ENCODE data around the gene NPIPA3. TPM values are rescaled to one million over a fixed set of nuclear protein-coding genes. Genes with fewer than 3 reads are reported as not detected.
"Not testable (repeated sequence)": the region's sequence is repeated elsewhere in the genome, so short reads cannot be mapped to it uniquely, and the experiment has no call there.

Gene NPIPA3
- total RNA-seq, 4 donors from 2014 or later = 0.87 to 2.3 (median 1.2) TPM; not detected in 1

DNA sequence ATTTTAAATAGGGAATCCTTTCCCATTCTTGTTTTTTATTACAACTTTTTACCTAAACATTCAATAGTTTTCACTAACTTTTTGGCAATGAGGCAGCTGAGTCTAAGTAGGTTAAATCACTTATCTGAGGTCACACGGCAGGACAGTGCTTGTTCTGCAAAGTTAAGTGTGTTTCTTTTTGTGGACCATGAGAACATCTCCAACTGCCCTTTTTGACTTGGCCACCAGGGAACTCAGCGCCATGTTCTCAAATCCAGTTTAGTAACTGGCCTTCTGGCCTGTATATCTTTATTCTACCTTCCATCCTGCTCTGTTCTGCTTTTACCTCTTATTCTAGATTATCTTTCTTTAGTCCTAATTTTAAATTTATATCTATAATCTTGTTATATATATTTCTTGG, 70.4 kb downstream of the NPIPA3 start:
- not testable (repeated sequence) for H3K36me3 ChIP-seq; H3K27ac ChIP-seq; DNase-seq (ENCODE audit: low spot score in 2 of 2); H3K4me3 ChIP-seq; H3K27me3 ChIP-seq; H3K4me1 ChIP-seq; H3K9me3 ChIP-seq
- WGBS, 2 donors = no CpG with 5 or more reads among the region's 2 CpGs

GRCh38 chr16:14775624-14776023, 72.4 kb downstream of the NPIPA3 start:
- not testable (repeated sequence) for H3K4me3 ChIP-seq; H3K9me3 ChIP-seq; H3K36me3 ChIP-seq; H3K27ac ChIP-seq; DNase-seq (ENCODE audit: low spot score in 2 of 2); H3K4me1 ChIP-seq; H3K27me3 ChIP-seq
- WGBS, 2 donors = no CpG with 5 or more reads among the region's 2 CpGs

Other genes starting within 250 kb of the NPIPA3 start
- gene PARN, start 73.2 kb upstream of the NPIPA3 start, total RNA-seq = 10 to 100 TPM; 36.5 to 49.8 (median 40.6) TPM
- gene BFAR, start 70.5 kb upstream of the NPIPA3 start, total RNA-seq = 10 to 100 TPM; 64.5 to 78.3 (median 71.9) TPM
- gene PLA2G10, start 9.1 kb upstream of the NPIPA3 start, total RNA-seq = not detected
- 1 to 10 TPM in 2 of 4 donors, under 1 TPM in 1, not detected in 1; 0.87 to 2.3 (median 1.2) TPM for gene NPIPA2, start 39.1 kb downstream of the NPIPA3 start, total RNA-seq
- gene NOMO1, start 130.3 kb downstream of the NPIPA3 start, total RNA-seq = 10 to 100 TPM; 33.7 to 45.5 (median 37.1) TPM
- gene NPIPA1, start 234.0 kb downstream of the NPIPA3 start, total RNA-seq = 100 to 1,000 TPM in 2 of 4 donors, 10 to 100 TPM in 2; 95.5 to 193 (median 134) TPM